ENCODE data around the gene PPT1. TPM values are rescaled to one million over a fixed set of nuclear protein-coding genes. Genes with fewer than 3 reads are reported as not detected.

The PPT1 gene
- polyA plus RNA-seq, 1 of the 3 experiments (the other 2 are of a cell fraction), result 26.0 TPM

DNA sequence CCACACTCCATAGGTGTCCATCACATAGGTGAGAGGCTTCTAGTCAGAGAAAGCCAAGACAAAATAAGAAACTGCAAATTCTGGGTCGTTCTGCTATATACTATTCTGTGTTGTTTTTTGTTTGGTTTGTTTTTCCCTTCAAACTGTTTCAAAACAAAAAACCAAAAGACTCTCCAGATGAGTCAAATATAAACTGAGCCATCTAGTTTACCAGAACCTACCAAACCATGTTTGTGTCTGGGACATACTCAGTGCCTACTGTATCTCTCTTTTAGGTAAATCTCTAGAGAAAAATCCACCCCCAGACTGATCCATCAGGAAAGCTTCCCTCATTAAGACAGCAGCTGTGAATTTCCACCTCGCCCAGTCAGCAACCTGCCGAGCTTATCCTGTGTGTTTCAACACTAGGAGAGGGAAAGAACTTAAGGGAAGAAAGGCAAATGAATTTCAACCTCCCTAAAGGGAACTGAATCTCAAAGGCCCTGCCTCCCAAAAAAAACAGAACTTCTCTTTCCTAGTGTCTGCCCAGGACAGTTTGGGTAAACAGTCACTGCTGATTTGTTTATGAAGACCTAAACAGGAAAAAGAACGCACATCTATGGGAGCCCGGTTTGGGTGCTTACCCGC, 17.2 kb downstream of the PPT1 start:
- H4K20me1 ChIP-seq (ENCODE audit: insufficient read depth), result no peaks in the 10 kb centered on the region
- no peaks in the 10 kb centered on the region for H3K27me3 ChIP-seq (ENCODE audit: insufficient read depth)
- H3K9ac ChIP-seq, result no peak overlapping the region
- WGBS (ENCODE audit: low lambda C conversion rate), result 98% methylated on average over 6 of the region's 6 CpGs
- H3K27ac ChIP-seq (ENCODE audit: low read depth in 2 of 2, low read length in 1 of 2), result no peak overlapping the region
- DNase-seq, result no peak
- peaks cover 33 to 42% of the 10 kb centered on the region in 2 experiments for H3K36me3 ChIP-seq (replicated peaks in 1 of 2; ENCODE audit: control insufficient read depth in 1 of 2, insufficient read depth in 2 of 2, low read length in 1 of 2)
- peaks cover 31% of the 10 kb centered on the region for H3F3A ChIP-seq (replicated peaks; ENCODE audit: insufficient read depth)
- no peaks in the 10 kb centered on the region for H3K9me3 ChIP-seq
- ChIA-PET CTCF (interaction anchor here (3.5 kb wide), 1 partner anchor 257 kb away, joined by 47 read pairs; no protein-coding TSS in a partner anchor), POLR2A (no interaction called here)
- H3K4me1 ChIP-seq (ENCODE audit: control insufficient read depth in 1 of 2, insufficient read depth in 2 of 2, low read depth in 1 of 2, low read length in 1 of 2), result peaks cover 0 to 5% of the 10 kb centered on the region in 2 experiments; a peak in 1 of 4 replicates
- H2AFZ ChIP-seq (ENCODE audit: low read depth), result no peak overlapping the region
- no peaks in the 10 kb centered on the region for H3K9me2 ChIP-seq
- H3K4me3 ChIP-seq (ENCODE audit: low read depth in 2 of 2, low read length in 1 of 2), result no peak overlapping the region
- no peak overlapping the region for H3K4me2 ChIP-seq
- no peak for TF ChIP-seq POLR2AphosphoS5 (IDR thresholded peaks at IDR 0.05; ENCODE audit: low read depth, low read length)
- no peak for TF ChIP-seq SIN3A (IDR thresholded peaks at IDR 0.05; ENCODE audit: borderline replicate concordance, low read depth, low read length)
- no peak for TF ChIP-seq RFX5 (IDR thresholded peaks at IDR 0.05; ENCODE audit: low read length)
- no peak for TF ChIP-seq SMC3 (IDR thresholded peaks at IDR 0.05; ENCODE audit: low read depth, low read length)
- no peak for TF ChIP-seq YY1 (IDR thresholded peaks at IDR 0.05; ENCODE audit: low read depth)
- no peak for TF ChIP-seq REST (IDR thresholded peaks at IDR 0.05; ENCODE audit: low read depth, low read length)
- no peak for TF ChIP-seq MXI1 (IDR thresholded peaks at IDR 0.05; ENCODE audit: low read depth, low read length)
- TF ChIP-seq EP300 (IDR thresholded peaks at IDR 0.05; ENCODE audit: borderline replicate concordance in 1 of 2, low read depth in 1 of 2, low read length in 1 of 2), result no peak
- no peak for TF ChIP-seq FOXJ3 (CRISPR knock-in tag; IDR thresholded peaks at IDR 0.05)
- TF ChIP-seq, protein P1, sequence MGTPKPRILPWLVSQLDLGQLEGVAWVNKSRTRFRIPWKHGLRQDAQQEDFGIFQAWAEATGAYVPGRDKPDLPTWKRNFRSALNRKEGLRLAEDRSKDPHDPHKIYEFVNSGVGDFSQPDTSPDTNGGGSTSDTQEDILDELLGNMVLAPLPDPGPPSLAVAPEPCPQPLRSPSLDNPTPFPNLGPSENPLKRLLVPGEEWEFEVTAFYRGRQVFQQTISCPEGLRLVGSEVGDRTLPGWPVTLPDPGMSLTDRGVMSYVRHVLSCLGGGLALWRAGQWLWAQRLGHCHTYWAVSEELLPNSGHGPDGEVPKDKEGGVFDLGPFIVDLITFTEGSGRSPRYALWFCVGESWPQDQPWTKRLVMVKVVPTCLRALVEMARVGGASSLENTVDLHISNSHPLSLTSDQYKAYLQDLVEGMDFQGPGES (IDR thresholded peaks at IDR 0.05; ENCODE audit: low read depth, low read length), result no peak
- no peak for TF ChIP-seq EZH2phosphoT487 (IDR thresholded peaks at IDR 0.05; ENCODE audit: borderline replicate concordance, low read depth)
- TF ChIP-seq MEF2A (IDR thresholded peaks at IDR 0.05; ENCODE audit: borderline replicate concordance, low read depth), result no peak
- no peak for TF ChIP-seq NFIC (IDR thresholded peaks at IDR 0.05; ENCODE audit: borderline replicate concordance)
- TF ChIP-seq, protein P2, sequence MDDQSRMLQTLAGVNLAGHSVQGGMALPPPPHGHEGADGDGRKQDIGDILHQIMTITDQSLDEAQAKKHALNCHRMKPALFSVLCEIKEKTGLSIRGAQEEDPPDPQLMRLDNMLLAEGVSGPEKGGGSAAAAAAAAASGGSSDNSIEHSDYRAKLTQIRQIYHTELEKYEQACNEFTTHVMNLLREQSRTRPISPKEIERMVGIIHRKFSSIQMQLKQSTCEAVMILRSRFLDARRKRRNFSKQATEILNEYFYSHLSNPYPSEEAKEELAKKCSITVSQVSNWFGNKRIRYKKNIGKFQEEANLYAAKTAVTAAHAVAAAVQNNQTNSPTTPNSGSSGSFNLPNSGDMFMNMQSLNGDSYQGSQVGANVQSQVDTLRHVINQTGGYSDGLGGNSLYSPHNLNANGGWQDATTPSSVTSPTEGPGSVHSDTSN (IDR thresholded peaks at IDR 0.05), result no peak
- TF ChIP-seq RXRA (IDR thresholded peaks at IDR 0.05; ENCODE audit: borderline replicate concordance, low read depth), result no peak
- no peak for TF ChIP-seq ELF1 (IDR thresholded peaks at IDR 0.05)
- no peak for TF ChIP-seq TEAD4 (IDR thresholded peaks at IDR 0.05; ENCODE audit: borderline replicate concordance, insufficient read depth)
- no peaks in the 10 kb centered on the region for H3K79me2 ChIP-seq (ENCODE audit: insufficient read depth)

Data from SK-N-SH (cell line).